22Rv1 (cell line): ENCODE measurements around the gene EFCAB13.

Experiments used
- ZFX ChIP-seq: fragments of 450-650 bp; IDR thresholded peaks from 2 replicates; pipeline ENCODE4 v1.6.1; 2017; ENCODE audit warnings: antibody characterized with exemption, borderline replicate concordance
- TF ChIP-seq, protein P1 (sequence below): fragments of 450-650 bp; IDR thresholded peaks from 2 replicates; pipeline ENCODE4 v1.5.1; 2017; ENCODE audit warnings: mild to moderate bottlenecking

- TF ChIP-seq, protein P1, sequence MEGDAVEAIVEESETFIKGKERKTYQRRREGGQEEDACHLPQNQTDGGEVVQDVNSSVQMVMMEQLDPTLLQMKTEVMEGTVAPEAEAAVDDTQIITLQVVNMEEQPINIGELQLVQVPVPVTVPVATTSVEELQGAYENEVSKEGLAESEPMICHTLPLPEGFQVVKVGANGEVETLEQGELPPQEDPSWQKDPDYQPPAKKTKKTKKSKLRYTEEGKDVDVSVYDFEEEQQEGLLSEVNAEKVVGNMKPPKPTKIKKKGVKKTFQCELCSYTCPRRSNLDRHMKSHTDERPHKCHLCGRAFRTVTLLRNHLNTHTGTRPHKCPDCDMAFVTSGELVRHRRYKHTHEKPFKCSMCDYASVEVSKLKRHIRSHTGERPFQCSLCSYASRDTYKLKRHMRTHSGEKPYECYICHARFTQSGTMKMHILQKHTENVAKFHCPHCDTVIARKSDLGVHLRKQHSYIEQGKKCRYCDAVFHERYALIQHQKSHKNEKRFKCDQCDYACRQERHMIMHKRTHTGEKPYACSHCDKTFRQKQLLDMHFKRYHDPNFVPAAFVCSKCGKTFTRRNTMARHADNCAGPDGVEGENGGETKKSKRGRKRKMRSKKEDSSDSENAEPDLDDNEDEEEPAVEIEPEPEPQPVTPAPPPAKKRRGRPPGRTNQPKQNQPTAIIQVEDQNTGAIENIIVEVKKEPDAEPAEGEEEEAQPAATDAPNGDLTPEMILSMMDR = no peak
- TF ChIP-seq ZFX = no peak
These were observed 77.3 kb downstream of the EFCAB13 start for GRCh38 chr17:47401100-47401499.
